Measurements from ENCODE around the gene CRY1.

GRCh38 chr12:106994579-106995220 is 98.6 kb downstream of the CRY1 start:
- TF ChIP-seq CTCF (IDR thresholded peaks at IDR 0.05; ENCODE audit: insufficient read depth, low read length, poor library complexity, severe bottlenecking) = no peak
- no peak for TF ChIP-seq EZH2phosphoT487 (conservative IDR thresholded peaks at IDR 0.05; ENCODE audit: low read length)

Measured in SU-DHL-6 (cell line).